NB4 (cell line): ENCODE data around the gene AGBL1.

Experiments
- DNase-seq: peaks from one replicate; pipeline ENCODE4 v3.0.0; 2010; ENCODE audit warnings: low read depth
- H3K4me3 ChIP-seq: one replicate; pipeline ENCODE4 v1.5.1; 2011; ENCODE audit warnings: mild to moderate bottlenecking, low read depth, low read length, moderate library complexity
- MAX ChIP-seq: IDR thresholded peaks from 2 replicates; pipeline ENCODE4 v1.6.1; 2011; ENCODE audit warnings: low read depth, low read length
- MYC ChIP-seq: IDR thresholded peaks from 2 replicates; pipeline ENCODE4 v1.6.1; 2011; ENCODE audit warnings: low read depth, low read length
- POLR2A ChIP-seq: IDR thresholded peaks from 2 replicates; pipeline ENCODE4 v1.6.1; 2011; ENCODE audit warnings: mild to moderate bottlenecking; ENCODE audit not compliant: insufficient read length; ENCODE audit errors: extremely low read depth
- TF ChIP-seq, protein P1 (sequence below): IDR thresholded peaks from one replicate; pipeline ENCODE4 v1.5.1; 2012; ENCODE audit warnings: low read depth, low read length

AGBL1 gene

GRCh38 chr15:86159468-86159867 is 79.8 kb downstream of the AGBL1 start:
- H3K4me3 ChIP-seq = no peak overlapping the region
- TF ChIP-seq, protein P1, sequence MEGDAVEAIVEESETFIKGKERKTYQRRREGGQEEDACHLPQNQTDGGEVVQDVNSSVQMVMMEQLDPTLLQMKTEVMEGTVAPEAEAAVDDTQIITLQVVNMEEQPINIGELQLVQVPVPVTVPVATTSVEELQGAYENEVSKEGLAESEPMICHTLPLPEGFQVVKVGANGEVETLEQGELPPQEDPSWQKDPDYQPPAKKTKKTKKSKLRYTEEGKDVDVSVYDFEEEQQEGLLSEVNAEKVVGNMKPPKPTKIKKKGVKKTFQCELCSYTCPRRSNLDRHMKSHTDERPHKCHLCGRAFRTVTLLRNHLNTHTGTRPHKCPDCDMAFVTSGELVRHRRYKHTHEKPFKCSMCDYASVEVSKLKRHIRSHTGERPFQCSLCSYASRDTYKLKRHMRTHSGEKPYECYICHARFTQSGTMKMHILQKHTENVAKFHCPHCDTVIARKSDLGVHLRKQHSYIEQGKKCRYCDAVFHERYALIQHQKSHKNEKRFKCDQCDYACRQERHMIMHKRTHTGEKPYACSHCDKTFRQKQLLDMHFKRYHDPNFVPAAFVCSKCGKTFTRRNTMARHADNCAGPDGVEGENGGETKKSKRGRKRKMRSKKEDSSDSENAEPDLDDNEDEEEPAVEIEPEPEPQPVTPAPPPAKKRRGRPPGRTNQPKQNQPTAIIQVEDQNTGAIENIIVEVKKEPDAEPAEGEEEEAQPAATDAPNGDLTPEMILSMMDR = no peak
- TF ChIP-seq MAX (no peak), POLR2A (no peak), MYC (no peak)
- DNase-seq = no peak

DNA sequence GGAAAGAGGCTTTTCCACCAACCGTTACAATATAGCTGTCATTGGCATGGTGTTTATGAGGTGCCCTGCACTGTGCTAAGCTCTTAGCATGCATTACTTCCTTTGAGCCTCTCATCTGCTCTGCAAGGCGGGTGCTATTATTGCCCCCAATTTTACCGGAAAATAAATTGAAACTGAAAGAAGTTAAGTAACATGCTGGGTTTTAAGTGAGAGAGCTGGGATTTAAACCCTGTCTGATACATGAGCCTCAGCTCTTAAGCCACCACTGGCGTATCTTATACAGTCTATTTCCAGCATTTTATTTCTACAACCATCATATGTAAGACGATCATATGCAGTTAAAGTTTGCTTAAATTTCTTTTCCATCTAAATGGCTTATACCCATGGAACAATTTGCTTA is 81.6 kb downstream of the AGBL1 start:
- no peak for TF ChIP-seq MYC
- TF ChIP-seq MAX = no peak
- TF ChIP-seq POLR2A = no peak
- TF ChIP-seq, protein P1 = no peak
- H3K4me3 ChIP-seq = no peak overlapping the region
- DNase-seq = no peak

DNA sequence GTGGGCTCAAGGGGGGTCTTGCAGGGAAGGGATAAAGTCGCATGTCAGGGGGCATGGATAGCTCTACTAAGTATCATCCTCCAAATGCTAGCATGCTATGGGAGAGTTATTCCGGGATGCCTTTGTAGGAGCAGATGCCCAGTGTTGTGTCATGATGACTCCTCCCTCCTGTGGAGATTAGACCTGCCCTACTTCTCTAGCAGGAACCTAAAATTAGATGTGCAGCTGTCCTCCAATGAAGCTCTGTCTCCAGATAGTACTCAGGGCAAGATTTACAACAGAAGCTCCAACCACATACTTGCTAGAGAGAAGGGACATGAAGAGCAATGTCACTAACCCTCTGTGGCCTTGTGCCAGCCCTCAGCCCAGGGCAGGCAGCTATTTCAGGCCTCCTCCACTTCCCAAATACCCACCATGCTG is 82.5 kb downstream of the AGBL1 start:
- DNase-seq = no peak
- H3K4me3 ChIP-seq = no peak overlapping the region
- TF ChIP-seq MYC = no peak
- TF ChIP-seq MAX = no peak
- no peak for TF ChIP-seq POLR2A
- TF ChIP-seq, protein P1 = no peak

DNA sequence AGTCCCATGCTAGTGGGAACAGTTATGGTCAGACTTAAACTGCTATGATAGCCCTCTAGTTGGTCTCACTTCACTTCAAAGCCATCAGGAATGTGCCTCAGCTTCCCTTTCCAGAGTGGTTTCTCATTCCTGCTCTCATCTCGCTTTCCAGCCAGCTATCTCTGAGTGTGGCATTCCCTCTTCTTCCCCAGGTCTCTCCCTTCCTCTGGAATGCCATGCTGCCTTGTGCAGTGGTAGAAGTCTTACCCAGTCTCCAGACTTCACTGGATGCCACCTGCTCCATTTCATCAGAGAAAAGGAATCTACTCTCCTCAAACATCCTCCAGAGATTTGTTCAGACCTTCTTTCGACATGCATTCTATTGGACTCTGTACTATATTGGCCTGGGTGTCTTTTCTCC is 83.0 kb downstream of the AGBL1 start:
- no peak for TF ChIP-seq MAX
- TF ChIP-seq POLR2A = no peak
- TF ChIP-seq MYC = no peak
- TF ChIP-seq, protein P1 = no peak
- DNase-seq = no peak
- H3K4me3 ChIP-seq = no peak overlapping the region

- TF ChIP-seq, protein P1 = no peak
- DNase-seq = no peak
- H3K4me3 ChIP-seq = no peak overlapping the region
Measured at GRCh38 chr15:86163816-86164215, 84.1 kb downstream of the AGBL1 start.

GRCh38 chr15:86164232-86164898 is 84.7 kb downstream of the AGBL1 start:
- no peak for DNase-seq
- no peak overlapping the region for H3K4me3 ChIP-seq
- TF ChIP-seq MYC (no peak), MAX (no peak), POLR2A (no peak)
- TF ChIP-seq, protein P1 = no peak
